Amniotic epithelial cell (primary cell): ENCODE data around the gene SPINK8.
"Not testable (repeated sequence)": the region's sequence is repeated elsewhere in the genome, so short reads cannot be mapped to it uniquely, and the experiment has no call there.

Experiments
- DNase-seq: peaks from one replicate; pipeline ENCODE4 v3.0.0-alpha.2; 2010; ENCODE audit warnings: low read depth

SPINK8 gene

DNA sequence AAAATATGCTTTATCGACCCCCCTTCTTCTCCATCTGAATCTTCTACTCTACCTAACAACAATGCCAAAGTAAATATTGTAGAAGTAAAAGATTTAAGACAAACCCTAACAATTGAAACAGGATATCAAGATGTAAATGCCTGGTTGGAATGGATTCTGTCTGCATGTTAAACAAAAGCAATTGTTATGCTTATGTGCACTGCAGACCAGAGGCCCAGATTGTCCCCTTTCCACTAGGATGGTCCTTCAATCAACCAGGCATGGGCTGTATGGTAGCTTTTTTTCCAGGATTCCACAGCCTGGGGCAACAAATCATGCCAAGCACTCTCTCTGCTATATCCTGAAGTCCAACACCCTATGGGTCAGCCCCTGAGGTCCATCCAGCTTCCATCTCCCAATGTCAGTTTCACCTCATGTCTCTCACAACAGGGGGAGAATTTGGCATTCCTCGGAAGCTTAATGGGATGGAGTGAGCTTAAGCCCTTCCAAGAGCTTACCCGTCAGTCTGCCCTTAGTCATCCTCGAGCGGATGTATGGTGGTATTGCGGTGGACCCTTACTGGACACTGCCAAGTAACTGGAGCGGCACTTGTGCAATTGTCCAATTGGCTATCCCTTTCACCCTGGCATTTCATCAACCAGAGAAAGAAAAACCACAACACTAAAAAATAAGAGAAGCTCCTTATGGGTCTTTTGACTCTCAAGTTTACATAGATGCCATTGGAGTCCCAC lies 56.4 kb downstream of the SPINK8 start:
- DNase-seq: peak; percentile 37

GRCh38 chr3:48275287-48276027 lies 58.0 kb downstream of the SPINK8 start:
- DNase-seq: no peak

GRCh38 chr3:48274452-48274851 lies 59.0 kb downstream of the SPINK8 start:
- no peak for DNase-seq

- peak; percentile 55 for DNase-seq
Measured at GRCh38 chr3:48273594-48274211, 59.8 kb downstream of the SPINK8 start.

DNA sequence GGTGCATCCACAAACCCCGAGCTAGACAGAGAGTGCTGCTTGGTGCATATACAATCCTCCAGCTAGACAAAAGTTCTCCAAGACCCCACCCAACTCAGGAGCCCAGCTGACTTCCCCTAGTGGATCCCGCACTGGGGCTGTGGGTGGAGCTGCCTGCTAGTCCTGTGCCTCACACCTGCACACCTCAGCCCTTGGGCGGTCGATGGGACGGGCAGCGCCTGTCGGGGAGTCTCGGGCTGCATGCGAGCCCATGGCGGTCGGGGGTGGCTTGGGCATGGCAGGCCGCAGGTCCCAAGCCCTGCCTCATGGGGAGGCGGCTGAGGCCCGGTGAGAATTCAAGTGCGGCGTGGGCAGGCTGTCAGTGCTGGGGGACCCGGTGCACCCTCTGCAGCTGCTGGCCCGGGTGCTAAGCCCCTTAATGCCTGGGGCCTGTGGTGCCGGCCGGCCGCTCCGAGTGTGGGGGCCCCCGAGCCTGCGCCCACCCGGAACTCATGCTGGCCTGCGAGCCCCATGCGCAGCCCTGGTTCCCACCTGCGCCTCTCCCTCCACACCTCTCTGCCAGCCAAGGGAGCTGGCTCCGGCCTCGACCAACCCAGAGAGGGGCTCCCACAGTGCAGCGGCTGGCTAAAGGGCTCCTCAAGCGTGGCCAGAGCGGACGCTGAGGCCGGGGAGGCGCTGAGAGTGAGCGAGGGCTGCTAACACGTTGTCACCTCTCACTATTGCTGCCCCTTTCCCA lies 61.5 kb downstream of the SPINK8 start:
- DNase-seq: no peak

GRCh38 chr3:48271223-48271622 lies 62.2 kb downstream of the SPINK8 start:
- not testable (repeated sequence) for DNase-seq

GRCh38 chr3:48270306-48270705 lies 63.2 kb downstream of the SPINK8 start:
- no peak for DNase-seq

GRCh38 chr3:48269592-48269991 lies 63.9 kb downstream of the SPINK8 start:
- DNase-seq: no peak

DNA sequence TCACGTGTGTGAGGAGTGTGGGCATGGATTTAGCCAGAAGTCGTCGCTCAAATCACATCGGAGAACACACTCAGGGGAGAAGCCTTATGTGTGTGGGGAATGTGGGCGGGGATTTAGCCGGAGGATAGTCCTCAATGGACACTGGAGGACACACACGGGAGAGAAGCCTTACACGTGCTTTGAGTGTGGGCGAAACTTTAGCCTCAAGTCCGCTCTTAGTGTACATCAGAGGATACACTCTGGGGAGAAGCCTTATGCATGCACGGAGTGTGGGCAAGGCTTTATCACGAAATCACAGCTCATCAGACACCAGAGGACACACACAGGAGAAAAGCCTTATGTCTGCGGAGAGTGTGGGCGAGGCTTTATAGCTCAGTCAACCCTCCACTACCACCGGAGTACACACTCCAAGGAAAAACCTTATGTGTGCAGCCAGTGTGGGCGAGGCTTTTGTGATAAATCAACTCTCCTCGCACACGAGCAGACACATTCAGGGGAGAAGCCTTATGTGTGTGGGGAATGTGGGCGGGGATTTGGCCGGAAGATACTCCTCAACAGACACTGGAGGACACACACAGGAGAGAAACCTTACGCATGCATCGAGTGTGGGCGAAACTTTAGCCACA lies 64.4 kb downstream of the SPINK8 start:
- peak; percentile 89 for DNase-seq

- DNase-seq: no peak
Measured at GRCh38 chr3:48268381-48268935, 65.0 kb downstream of the SPINK8 start.

DNA sequence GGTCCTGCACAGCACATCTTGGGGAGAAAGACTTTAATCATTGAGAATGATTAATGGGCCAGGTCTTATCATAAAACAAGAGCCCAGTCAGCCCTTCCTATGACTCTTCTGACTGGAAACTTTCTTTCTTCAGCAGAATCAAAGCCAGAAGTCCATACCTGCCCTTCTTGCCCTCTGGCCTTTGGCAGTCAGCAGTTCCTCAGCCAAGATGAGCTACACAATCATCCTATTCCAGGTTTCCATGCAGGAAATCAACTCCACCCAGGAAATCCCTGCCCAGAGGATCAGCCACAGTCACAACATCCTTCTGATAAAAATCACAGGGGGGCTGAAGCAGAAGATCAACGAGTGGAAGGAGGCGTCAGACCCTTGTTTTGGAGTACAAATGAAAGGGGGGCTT lies 65.7 kb downstream of the SPINK8 start:
- DNase-seq: peak; percentile 4

GRCh38 chr3:48258530-48258929 lies 74.9 kb downstream of the SPINK8 start:
- DNase-seq: no peak
